ENCODE data around the gene SALL4.

Gene SALL4

GRCh38 chr20:51734876-51735720 is 67.2 kb downstream of the SALL4 start:
- no peak for DNase-seq

GRCh38 chr20:51733070-51733469 is 69.3 kb downstream of the SALL4 start:
- no peak for DNase-seq

Data from fibroblast of skin of right quadriceps (primary cell).